NT2/D1 (cell line): ENCODE data around the gene PPFIA2.
"Not testable (repeated sequence)": the region's sequence is repeated elsewhere in the genome, so short reads cannot be mapped to it uniquely, and the experiment has no call there.

Experiments used
- DNase-seq: peaks from one replicate; pipeline ENCODE4 v3.0.0-alpha.2; 2011; ENCODE audit warnings: low read depth, low spot score
- H3K27me3 ChIP-seq: 2 replicates; pipeline ENCODE4 v1.6.0; 2011; ENCODE audit warnings: mild to moderate bottlenecking; ENCODE audit not compliant: insufficient read length, insufficient read depth
- H3K36me3 ChIP-seq: 2 replicates; pipeline ENCODE4 v1.6.1; 2011; ENCODE audit warnings: mild to moderate bottlenecking, low read length, mixed read lengths; ENCODE audit not compliant: insufficient read depth, insufficient read length
- H3K4me1 ChIP-seq: 2 replicates; pipeline ENCODE4 v1.5.1; 2011; ENCODE audit not compliant: insufficient read depth, insufficient read length
- H3K4me3 ChIP-seq: 2 replicates; pipeline ENCODE4 v1.5.1; 2011; ENCODE audit warnings: low read depth; ENCODE audit not compliant: insufficient read length
- H3K9ac ChIP-seq: 2 replicates; pipeline ENCODE4 v1.6.0; 2011; ENCODE audit warnings: low read depth; ENCODE audit not compliant: insufficient read length
- H3K9me3 ChIP-seq: 2 replicates; pipeline ENCODE4 v1.5.1; 2011; ENCODE audit warnings: mild to moderate bottlenecking, low read length; ENCODE audit not compliant: insufficient read depth
- SUZ12 ChIP-seq: IDR thresholded peaks from 2 replicates; pipeline ENCODE4 v1.6.1; 2011; ENCODE audit not compliant: insufficient read length, insufficient read depth; ENCODE audit errors: extremely low read depth
- YY1 ChIP-seq: IDR thresholded peaks from 2 replicates; pipeline ENCODE4 v1.6.1; 2011; ENCODE audit not compliant: insufficient read length, insufficient read depth
- ZNF274 ChIP-seq: IDR thresholded peaks from 2 replicates; pipeline ENCODE4 v1.6.1; 2011; ENCODE audit warnings: mild to moderate bottlenecking, low read depth, low read length

PPFIA2 gene

DNA sequence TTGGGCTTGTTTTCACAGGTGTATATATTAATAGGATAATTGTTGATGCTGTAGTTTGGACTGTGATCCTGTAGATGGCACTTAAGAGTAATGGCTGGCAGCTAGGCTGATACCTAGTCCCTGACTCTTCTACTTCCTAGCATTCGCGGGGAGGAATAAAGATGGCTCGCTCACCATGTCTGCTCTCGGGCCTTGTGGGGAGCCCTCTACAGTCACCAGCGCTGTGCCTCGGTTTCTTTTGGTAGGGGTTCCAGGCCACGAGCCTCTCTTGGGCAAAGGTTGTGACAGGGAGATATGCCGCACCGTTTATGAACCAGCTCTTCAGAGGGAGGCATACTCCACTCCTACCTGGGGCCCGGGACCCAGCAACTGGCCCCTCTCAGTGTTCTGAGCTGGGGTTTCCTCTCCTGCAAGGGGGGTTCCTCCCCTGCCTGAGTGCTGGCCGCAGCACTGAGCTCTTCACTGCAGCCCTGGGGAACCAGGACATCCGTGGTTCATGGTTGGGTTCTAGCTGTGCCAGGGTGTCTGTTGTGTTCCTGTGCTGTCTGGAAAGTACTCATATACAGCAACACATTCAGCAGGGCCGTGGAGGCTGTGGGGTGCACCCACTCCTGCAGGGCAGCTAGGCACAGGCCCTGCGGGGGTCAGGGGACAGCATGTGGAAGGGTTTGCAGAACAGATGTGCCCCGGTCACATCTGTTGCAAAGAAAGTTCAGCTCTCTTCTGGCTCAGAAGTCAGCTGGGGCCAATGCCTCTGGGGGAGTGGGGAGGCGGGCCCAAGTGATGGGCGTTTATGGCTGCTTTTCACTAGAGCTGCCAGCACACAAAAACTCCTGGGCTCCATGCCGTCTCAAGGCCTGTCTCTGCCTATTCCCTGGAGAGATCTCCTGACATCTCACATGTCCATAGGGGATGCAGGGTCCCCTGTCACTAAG, 147.9 kb downstream of the PPFIA2 start:
- Histone ChIP-seq H3K27me3 (no peaks in the 10 kb centered on the region), H3K9me3 (no peaks in the 10 kb centered on the region), H3K36me3 (no peaks in the 10 kb centered on the region), H3K4me3 (no peak overlapping the region), H3K9ac (no peak overlapping the region), H3K4me1 (no peaks in the 10 kb centered on the region)
- no peak for TF ChIP-seq YY1
- no peak for TF ChIP-seq ZNF274
- no peak for TF ChIP-seq SUZ12
- DNase-seq = peak; percentile 6

DNA sequence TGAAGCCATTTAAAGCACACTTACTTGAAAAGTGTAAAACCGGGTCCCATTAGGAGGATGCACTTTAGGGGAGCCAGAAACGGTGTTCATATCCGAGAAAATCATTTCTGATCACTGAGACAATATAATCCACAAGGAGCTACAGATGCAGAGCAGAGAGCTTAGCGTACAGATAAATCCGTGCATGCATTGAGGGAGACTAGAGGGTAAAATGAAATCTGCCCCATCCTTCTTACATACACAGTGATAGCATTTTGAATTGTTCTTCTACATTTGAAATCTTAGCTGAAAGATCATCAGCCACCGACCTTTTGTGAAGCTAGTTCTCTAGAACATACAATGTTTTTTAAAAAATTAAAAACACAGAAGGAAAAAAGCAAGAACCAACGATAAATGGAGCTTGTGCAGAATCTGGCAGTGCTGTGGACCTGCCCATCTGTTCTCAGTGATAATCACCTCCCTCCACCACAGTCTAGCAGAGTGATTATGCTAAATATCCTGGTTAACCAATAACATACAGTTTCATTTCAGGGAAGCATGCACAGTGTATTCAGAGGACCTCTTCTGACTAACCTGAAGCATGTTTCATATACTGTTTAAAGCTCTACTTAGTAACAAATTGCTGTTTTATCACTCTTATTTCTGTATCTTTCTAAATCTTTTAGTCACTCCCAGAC, 161.1 kb downstream of the PPFIA2 start:
- DNase-seq = no peak
- Histone ChIP-seq H3K9ac (no peak overlapping the region), H3K36me3 (no peaks in the 10 kb centered on the region), H3K27me3 (no peaks in the 10 kb centered on the region), H3K9me3 (no peaks in the 10 kb centered on the region), H3K4me1 (no peaks in the 10 kb centered on the region), H3K4me3 (no peak overlapping the region)
- TF ChIP-seq ZNF274 = no peak
- TF ChIP-seq YY1 = no peak
- TF ChIP-seq SUZ12 = no peak

DNA sequence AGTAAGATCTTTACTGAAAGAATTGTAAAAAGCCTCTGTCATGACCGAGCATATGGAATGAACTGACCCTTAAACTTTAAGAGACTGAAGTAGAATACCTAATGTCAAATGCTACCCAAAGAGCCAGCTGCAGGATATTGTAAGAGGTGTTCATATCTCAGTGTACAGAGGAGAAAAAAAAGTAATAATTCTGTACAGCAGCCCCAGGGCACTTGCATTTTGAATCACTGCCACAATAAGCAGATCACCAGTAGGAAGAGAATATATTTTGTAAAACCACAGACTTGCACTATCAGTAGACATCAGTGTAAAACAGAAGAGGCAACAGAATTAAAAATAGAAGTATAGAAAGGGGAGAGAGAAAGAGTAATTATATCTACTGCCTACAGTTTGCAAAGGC, 162.6 kb downstream of the PPFIA2 start:
- Histone ChIP-seq H3K36me3 (no peaks in the 10 kb centered on the region), H3K27me3 (no peaks in the 10 kb centered on the region), H3K9me3 (peaks cover 13% of the 10 kb centered on the region; the same call in 1 of the 2 replicates), H3K9ac (no peak overlapping the region), H3K4me1 (no peaks in the 10 kb centered on the region), H3K4me3 (no peak overlapping the region)
- TF ChIP-seq SUZ12 = no peak
- TF ChIP-seq YY1 = no peak
- no peak for TF ChIP-seq ZNF274
- DNase-seq = no peak

DNA sequence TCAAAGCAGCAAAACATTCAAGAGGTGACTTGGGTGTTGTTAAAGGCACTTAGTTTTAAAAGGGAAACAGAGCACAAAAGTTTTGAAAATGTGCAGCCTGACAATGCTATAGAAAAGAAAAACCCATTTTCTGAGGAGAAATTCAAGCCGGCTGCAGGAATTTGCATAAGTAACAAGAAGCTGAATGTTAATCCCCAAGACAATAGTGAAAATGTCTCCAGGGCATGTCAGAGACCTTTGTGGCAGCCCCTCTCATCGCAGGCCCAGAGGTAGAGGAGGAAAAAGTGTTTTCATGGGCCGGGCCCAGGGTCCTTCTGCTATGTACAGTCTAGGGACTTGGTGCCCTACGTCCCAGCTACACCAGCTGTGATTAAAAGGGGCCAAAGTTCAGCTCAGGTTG, 167.9 kb downstream of the PPFIA2 start:
- Histone ChIP-seq H3K9ac (no peak overlapping the region), H3K4me3 (no peak overlapping the region), H3K27me3 (no peaks in the 10 kb centered on the region), H3K36me3 (no peaks in the 10 kb centered on the region), H3K9me3 (peaks cover 15% of the 10 kb centered on the region; the same call in 1 of the 2 replicates), H3K4me1 (no peaks in the 10 kb centered on the region)
- TF ChIP-seq YY1 (no peak), SUZ12 (no peak), ZNF274 (no peak)
- DNase-seq = peak; percentile 3

DNA sequence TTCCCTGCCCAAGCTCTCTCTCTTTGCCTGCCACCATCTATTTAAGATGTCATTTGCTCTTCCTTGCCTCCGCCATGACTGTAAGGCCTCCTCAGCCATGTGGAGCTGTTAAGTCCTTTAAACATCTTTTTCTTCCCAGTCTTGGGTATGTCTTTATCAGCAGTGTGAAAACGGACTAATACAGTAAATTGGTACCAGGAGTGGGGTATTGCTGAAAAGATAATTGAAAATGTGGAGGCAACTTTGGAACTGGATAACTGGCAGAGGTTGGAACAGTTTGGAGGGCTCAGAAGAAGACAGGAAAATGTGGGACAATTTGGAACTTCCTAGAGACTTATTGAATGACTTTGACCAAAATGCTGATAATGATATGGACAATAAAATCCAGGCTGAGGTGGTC, 168.4 kb downstream of the PPFIA2 start:
- H3K9me3 ChIP-seq = peaks cover 15% of the 10 kb centered on the region; the same call in 1 of the 2 replicates
- not testable (repeated sequence) for DNase-seq, H3K4me3 ChIP-seq, H3K9ac ChIP-seq, H3K4me1 ChIP-seq, H3K36me3 ChIP-seq, H3K27me3 ChIP-seq

DNA sequence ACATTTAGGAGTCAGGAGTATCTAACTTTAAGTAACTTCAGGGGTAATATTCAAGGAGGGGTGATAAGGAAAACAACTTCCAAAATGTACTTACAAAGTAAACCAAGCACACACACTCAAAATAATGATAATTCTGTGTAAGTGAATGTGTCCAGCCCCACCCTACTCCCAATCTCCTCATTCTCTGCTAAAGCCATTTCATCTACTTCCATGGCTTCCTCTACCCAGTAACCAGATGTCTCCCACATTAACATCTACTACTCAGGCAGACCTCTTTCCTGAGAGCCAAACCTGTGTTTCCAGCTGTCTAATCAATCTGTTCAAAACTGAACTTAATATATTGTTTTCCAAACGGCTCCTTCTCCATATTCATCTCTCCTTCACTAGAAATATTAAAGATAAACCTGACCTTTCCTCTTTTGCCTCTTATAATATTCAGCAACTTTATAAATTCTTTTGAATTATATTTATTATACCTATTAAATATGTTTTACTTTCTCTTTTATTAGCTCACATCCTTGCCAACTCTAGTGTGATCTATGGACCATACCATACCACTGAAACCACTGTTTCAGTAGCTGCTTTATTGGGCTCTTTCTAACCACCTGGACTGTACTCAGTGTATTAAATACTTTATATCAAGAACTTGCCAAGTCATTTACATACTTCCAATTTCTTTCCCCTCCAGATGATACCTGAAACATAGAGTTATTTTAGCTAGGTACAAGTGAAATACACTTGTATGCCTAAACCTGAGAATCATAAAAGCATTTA, 170.7 kb downstream of the PPFIA2 start:
- H3K4me1 ChIP-seq = no peaks in the 10 kb centered on the region
- no peak for DNase-seq

More for the DNA sequence above, 170.7 kb downstream of the PPFIA2 start:
- no peak for TF ChIP-seq SUZ12
- no peak for TF ChIP-seq ZNF274
- TF ChIP-seq YY1 = no peak
- Histone ChIP-seq H3K4me3 (no peak overlapping the region), H3K9me3 (peaks cover 15% of the 10 kb centered on the region; the same call in 1 of the 2 replicates), H3K36me3 (no peaks in the 10 kb centered on the region), H3K9ac (no peak overlapping the region), H3K27me3 (no peaks in the 10 kb centered on the region)
